Stimulated activated CD8-positive, alpha-beta memory T cell treated with anti-CD3 and anti-CD28 coated beads, Interleukin-4, amount 100 ng/mL, for 48 hours (primary cell): ENCODE results near the gene APBB3.
"Not testable (repeated sequence)": the region's sequence is repeated elsewhere in the genome, so short reads cannot be mapped to it uniquely, and the experiment has no call there.

Source experiments
- DNase-seq: peaks from one replicate; pipeline ENCODE4 v3.0.0-alpha.2; 2020

Gene APBB3

GRCh38 chr5:140564196-140565023 is at the start of gene APBB3, which contains the start of gene SLC35A4:
APBB3 (minus strand) TSS chr5:140564598; CDS start chr5:140564245, 353 bp downstream.
SLC35A4 (plus strand) TSS chr5:140564828; CDS start chr5:140567170, 2,342 bp downstream.
- peak; percentile 96 for DNase-seq

- DNase-seq, result no peak
Measured at GRCh38 chr5:140611020-140611521, 46.7 kb upstream of the APBB3 start.

GRCh38 chr5:140609126-140609525 is 44.7 kb upstream of the APBB3 start:
- no peak for DNase-seq

DNA sequence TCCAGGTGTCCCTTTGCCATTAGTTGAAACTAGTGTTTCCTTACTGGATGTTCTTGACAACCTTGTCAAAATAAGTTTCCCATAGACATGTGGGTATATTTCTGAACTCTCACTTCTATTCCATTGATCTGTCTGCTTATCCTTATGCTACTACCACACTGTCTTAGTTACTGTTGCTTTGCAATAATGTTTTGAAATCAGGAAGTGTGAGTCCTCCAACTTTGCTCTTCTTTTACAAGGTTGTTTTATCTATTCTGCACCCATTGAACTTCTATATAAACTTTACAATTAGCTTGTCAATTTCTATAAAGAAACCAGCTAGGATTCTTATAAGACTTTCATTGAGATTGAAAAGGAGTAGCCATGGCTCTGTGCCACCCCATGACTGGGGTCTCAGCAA is 44.3 kb upstream of the APBB3 start:
- DNase-seq, result no peak

DNA sequence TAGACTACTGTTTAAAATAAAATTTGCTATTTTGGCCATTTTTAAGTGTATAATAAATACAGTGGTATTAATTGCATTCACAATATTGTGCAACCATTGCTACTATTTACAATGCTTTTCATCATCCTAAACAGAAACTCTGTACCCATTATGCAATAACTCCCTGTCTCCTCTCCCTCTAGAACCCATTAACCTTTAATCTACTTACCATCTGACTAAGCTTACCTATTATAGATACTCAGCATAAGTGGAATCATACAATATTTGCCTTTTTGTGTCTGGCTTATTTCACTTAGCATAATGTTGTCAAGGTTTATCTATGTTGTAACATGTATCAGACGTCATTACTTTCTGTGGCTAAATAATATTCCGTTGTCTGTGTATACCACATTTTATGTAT is 42.6 kb upstream of the APBB3 start:
- DNase-seq, result no peak

- DNase-seq, result no peak
Measured at GRCh38 chr5:140605879-140606278, 41.5 kb upstream of the APBB3 start.

- DNase-seq, result no peak
Measured at GRCh38 chr5:140603734-140604133, 39.3 kb upstream of the APBB3 start.

- DNase-seq, result not testable (repeated sequence)
Measured at GRCh38 chr5:140603446-140603698, 39.0 kb upstream of the APBB3 start.

DNA sequence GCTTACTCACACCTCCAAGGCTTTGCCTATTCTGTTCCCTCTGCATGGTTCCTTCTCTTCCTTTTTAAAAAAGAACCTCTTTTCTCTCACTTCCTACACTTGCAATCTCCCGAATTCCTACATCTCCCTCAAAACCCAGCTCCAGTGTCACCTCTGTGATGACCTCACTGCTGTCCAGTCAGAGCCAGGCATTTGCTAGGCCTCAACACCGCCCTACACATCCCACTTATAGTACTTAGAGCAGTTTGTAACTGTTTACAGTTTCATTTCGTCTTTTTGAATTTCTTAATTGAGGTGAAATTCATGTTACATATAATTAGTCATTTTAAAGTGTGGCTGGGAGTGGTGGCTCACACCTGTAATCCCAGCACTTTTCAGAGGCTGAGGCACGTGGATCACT is 37.7 kb upstream of the APBB3 start:
- DNase-seq, result no peak

GRCh38 chr5:140600096-140600495 is 35.7 kb upstream of the APBB3 start:
- DNase-seq, result no peak

DNA sequence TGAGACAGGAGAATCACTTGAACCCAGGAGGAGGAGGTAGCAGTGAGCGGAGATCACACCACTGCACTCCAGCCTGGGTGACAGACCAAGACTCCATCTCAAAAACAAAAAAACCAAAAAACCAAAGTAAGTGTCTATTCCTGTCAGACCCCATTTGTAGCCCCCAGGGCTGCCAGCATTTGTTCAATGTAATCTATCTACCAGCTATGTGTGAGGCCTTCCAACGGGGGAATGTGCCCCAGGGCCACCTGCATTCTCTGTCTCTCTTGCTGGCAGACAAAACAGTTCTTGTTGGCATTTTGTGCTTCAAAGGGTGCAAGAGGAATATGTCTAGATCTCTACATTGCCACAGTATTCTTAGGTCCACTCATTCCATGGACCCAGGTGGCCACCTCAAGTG is 34.4 kb upstream of the APBB3 start:
- DNase-seq, result no peak

- DNase-seq, result no peak
Measured at GRCh38 chr5:140596321-140596741, 31.9 kb upstream of the APBB3 start.

GRCh38 chr5:140595538-140596300 is 31.3 kb upstream of the APBB3 start:
- DNase-seq, result no peak

DNA sequence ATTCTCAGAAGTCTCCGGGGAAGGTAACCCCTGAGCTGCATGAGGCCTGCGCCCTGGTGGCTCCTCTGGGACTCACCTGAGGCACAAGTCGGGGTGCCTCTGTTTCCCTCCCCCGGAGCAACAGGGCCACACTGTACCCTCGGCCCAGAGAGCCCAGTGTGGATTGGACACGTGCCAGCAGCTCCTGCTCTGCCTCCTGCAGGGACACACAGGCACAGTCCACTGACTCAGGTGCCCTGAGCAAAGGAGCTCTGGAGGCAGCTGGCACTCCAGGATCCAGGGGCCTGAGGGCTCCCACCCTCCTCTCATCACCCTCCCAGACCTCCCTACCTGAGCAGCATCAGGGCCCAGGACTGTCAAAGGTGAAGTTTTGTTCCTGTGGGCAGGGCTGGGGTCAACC is 29.8 kb upstream of the APBB3 start:
- DNase-seq, result no peak

- not testable (repeated sequence) for DNase-seq
Measured at GRCh38 chr5:140593070-140593469, 28.7 kb upstream of the APBB3 start.

- DNase-seq, result no peak
Measured at GRCh38 chr5:140591747-140592372, 27.5 kb upstream of the APBB3 start.

DNA sequence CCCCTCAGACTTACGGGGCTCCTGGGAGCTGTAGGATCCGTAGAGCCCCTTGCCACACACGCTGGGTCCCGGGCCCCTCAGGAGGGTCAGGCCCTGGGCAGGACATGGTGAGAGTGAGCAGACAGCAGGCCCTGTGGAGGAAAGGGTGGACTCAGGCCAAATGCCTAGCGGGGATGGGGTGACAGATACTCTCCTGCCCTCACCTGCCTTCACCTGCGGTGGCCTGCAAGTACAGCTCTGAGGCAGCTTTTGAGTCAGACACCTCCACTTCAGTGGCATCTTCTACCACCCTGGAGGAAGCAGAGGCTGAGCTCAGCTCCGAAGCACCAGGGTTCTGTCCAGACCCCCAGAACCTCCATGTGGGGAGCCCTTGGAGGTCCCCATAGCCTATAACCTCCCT is 26.5 kb upstream of the APBB3 start:
- no peak for DNase-seq

DNA sequence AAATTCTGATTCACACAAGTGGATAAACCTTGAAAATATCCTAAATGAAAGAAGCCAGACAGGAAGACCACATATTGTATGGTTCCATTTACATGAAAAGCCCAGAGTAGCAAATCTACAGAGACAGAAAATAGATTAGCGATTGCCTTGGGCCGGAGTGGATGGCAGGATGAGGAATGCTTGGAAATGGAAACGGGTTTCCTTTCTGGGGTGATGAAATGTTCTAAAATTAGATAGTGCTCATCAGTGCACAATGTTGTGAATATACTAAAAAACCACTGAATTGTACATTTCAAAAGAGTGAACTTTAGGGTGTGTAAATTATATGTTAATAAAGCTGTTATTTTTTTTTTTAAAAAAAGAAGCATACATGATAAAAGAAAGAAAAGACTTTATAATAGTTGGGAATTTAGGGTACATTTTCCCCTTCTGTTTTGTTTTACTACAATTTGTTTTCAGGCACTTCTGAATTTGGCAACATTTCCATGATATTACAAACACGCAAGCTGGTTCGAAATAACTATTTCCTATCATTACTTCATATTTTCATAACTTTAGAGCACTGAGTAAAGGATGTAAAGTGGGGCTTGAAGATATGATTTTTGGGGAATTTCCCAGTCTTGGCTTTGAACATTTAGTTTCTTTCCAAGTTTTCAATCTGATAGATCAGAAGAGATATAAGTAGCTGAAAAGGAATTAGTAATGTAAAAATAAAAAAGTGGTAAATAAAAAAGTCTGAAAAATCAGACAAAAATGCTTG is 24.1 kb upstream of the APBB3 start:
- no peak for DNase-seq

DNA sequence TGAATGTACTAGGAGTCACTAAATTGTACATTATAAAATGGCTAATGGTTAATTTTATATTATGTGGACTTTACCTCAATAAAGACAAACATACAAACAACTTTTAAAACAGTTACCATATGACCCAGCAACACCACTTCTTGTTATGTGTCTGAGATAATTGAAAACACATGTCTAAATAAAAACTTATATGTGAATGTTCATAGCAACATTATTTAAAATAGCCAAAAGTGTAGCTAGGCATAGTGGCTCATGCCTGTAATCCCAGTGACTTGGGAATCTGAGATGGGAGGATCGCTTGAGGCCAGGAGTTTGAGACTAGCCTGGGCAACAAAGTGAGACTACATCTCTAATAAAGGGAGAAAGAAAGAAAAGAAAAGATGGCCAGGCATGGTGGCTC is 23.1 kb upstream of the APBB3 start:
- DNase-seq, result no peak

GRCh38 chr5:140579188-140579747 is 14.9 kb upstream of the APBB3 start:
- DNase-seq, result not testable (repeated sequence)

DNA sequence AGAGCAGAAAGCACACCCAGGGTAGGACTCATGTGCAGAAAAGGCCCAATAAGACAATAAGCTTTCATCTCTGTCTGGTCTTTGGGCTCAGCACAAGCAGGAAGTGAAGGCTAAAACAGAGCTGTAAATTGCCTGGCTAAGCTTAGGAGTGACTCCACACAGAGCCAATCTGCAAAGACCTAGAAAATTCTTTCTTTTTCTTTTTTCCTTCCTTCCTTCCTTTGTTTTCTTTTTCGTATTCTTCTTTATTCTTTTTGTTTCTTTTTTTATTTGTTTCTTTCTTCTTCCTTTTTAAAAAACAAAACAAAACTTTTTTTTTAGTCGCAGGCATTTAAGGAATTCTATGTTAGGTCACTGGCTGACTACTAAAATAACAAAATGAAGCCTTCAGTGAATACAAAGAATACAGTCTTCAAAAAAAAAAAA is 12.4 kb upstream of the APBB3 start:
- peak; percentile 12 for DNase-seq

GRCh38 chr5:140575309-140575708 is 10.9 kb upstream of the APBB3 start:
- peak; percentile 35 for DNase-seq
